H1 (cell line): ENCODE results near the gene ASPRV1. TPM values are rescaled to one million over a fixed set of nuclear protein-coding genes. Genes with fewer than 3 reads are reported as not detected.
A peak's percentile ranks its signal among the peaks of the same experiment; 100 is the strongest.

Source experiments
- CTCF ChIA-PET: fragments of 300-600 bp; sonication (Branson Sonifier 250); formaldehyde crosslinking; loops from one replicate; lab custom pipeline; 2021; ENCODE audit not compliant: partially characterized antibody; lab: Charles Lee
- POLR2A ChIA-PET: fragments of 300-600 bp; sonication (Branson Sonifier 250); formaldehyde crosslinking; loops from one replicate; lab custom pipeline; 2021; ENCODE audit warnings: inconsistent platforms; ENCODE audit not compliant: partially characterized antibody; lab: Charles Lee
- DNase-seq, 2 experiments: peaks; one replicate each; pipeline versions ENCODE4 v3.0.0 to v3.0.0-alpha.2; 2010 to 2022; ENCODE audit warnings: low spot score in 2 of 2, low read depth in 1 of 2, mixed read lengths in 1 of 2
- FAIRE-seq: peaks from 2 replicates; lab custom pipeline; 2011; peaks lifted over from hg19 to GRCh38; lab: Jason Lieb, UNC
- H2AFZ ChIP-seq: 2 replicates; pipeline ENCODE4 v1.8.1; 2012; ENCODE audit warnings: low read length, inconsistent platforms
- H2AK5ac ChIP-seq: 2 replicates; pipeline ENCODE4 v1.6.1; 2013; ENCODE audit warnings: low read depth, low read length
- H2BK120ac ChIP-seq: replicated peaks from 2 replicates; pipeline ENCODE3; 2013; ENCODE audit warnings: low read depth, low read length, inconsistent platforms
- H2BK12ac ChIP-seq: 2 replicates; pipeline ENCODE4 v1.6.1; 2013; ENCODE audit warnings: low read depth, low read length
- H2BK15ac ChIP-seq: 2 replicates; pipeline ENCODE4 v1.6.1; 2013; ENCODE audit warnings: low read length
- H2BK20ac ChIP-seq: 2 replicates; pipeline ENCODE4 v1.6.1; 2013; ENCODE audit warnings: low read length
- H2BK5ac ChIP-seq: 2 replicates; pipeline ENCODE4 v1.6.1; 2013; ENCODE audit warnings: low read depth, low read length
- H3K14ac ChIP-seq: 2 replicates; pipeline ENCODE4 v1.6.1; 2013; ENCODE audit warnings: inconsistent platforms; ENCODE audit not compliant: insufficient read length
- H3K18ac ChIP-seq: 2 replicates; pipeline ENCODE4 v1.6.1; 2013; ENCODE audit warnings: low read length; ENCODE audit errors: extremely low read depth
- H3K23ac ChIP-seq: 2 replicates; pipeline ENCODE4 v1.6.1; 2013; ENCODE audit warnings: inconsistent platforms; ENCODE audit not compliant: insufficient read length
- H3K23me2 ChIP-seq: 2 replicates; pipeline ENCODE4 v1.6.1; 2013; ENCODE audit warnings: low read depth, low read length
- H3K27ac ChIP-seq: 2 replicates; pipeline ENCODE4 v1.6.1; 2011; ENCODE audit warnings: low read depth, low read length, inconsistent platforms
- H3K27me3 ChIP-seq, 4 experiments: replicated peaks in 1 of 4; 1 replicate in 1 of 4; 2 replicates in 3 of 4; pipeline versions ENCODE4 v1.6.1 to v1.8.1; 2011 to 2013; ENCODE audit warnings: low read length in 3 of 4, mild to moderate bottlenecking in 3 of 4, inconsistent platforms in 2 of 4, mixed read lengths in 2 of 4, moderate library complexity in 1 of 4; ENCODE audit not compliant: control insufficient read depth in 3 of 4, insufficient read depth in 3 of 4; ENCODE audit errors: extremely low read depth in 1 of 4
- H3K36me3 ChIP-seq, 4 experiments: 2 replicates each; pipeline versions ENCODE4 v1.6.1 to v1.8.1; 2011 to 2013; ENCODE audit warnings: mild to moderate bottlenecking in 4 of 4, low read length in 3 of 4, moderate library complexity in 2 of 4, control low read depth in 1 of 4, inconsistent platforms in 1 of 4; ENCODE audit not compliant: insufficient read depth in 4 of 4, control insufficient read depth in 2 of 4
- H3K4ac ChIP-seq: replicated peaks from 2 replicates; pipeline ENCODE3; 2013; ENCODE audit warnings: low read length, low read depth, mixed read lengths, inconsistent platforms; ENCODE audit not compliant: insufficient read length
- H3K4me1 ChIP-seq, 4 experiments: replicated peaks in 1 of 4; 1 replicate in 1 of 4; 2 replicates in 3 of 4; pipeline versions ENCODE4 v1.6.1 to v1.8.1; 2011 to 2013; ENCODE audit warnings: low read length in 3 of 4, inconsistent platforms in 2 of 4, mixed read lengths in 1 of 4; ENCODE audit not compliant: insufficient read depth in 4 of 4, control insufficient read depth in 3 of 4
- H3K4me2 ChIP-seq, 2 experiments: 2 replicates each; pipeline versions ENCODE4 v1.6.1 to v1.8.1; 2011 to 2013; ENCODE audit warnings: low read depth in 2 of 2, low read length in 2 of 2, control low read depth in 1 of 2, inconsistent platforms in 1 of 2, mild to moderate bottlenecking in 1 of 2; ENCODE audit not compliant: insufficient read depth in 1 of 2
- H3K4me3 ChIP-seq, 4 experiments: fragments of 200-600, 300-600 bp in 1 of 4; sonication (generic), shearing (Covaris generic), sonication (Bioruptor Twin) in 1 of 4; 2 replicates each; pipeline versions ENCODE4 v1.5.1 to v1.8.1; 2011 to 2016; ENCODE audit warnings: low read length in 4 of 4, low read depth in 3 of 4, control low read depth in 2 of 4, inconsistent platforms in 2 of 4, mild to moderate bottlenecking in 2 of 4, mixed read lengths in 1 of 4, moderate library complexity in 1 of 4; ENCODE audit not compliant: insufficient read depth in 2 of 4; ENCODE audit errors: extremely low read depth in 1 of 4
- H3K56ac ChIP-seq: replicated peaks from 2 replicates; pipeline ENCODE3; 2013; ENCODE audit warnings: low read depth, mild to moderate bottlenecking, mixed read lengths, low read length, inconsistent platforms; ENCODE audit not compliant: insufficient read length
- H3K79me1 ChIP-seq: 2 replicates; pipeline ENCODE4 v1.6.1; 2013; ENCODE audit warnings: low read depth, low read length, control low read depth
- H3K79me2 ChIP-seq, 2 experiments: 2 replicates each; pipeline versions ENCODE4 v1.6.1 to v1.8.1; 2012 to 2013; ENCODE audit warnings: low read length in 2 of 2, mild to moderate bottlenecking in 2 of 2, inconsistent platforms in 1 of 2; ENCODE audit not compliant: insufficient read depth in 2 of 2, control insufficient read depth in 1 of 2
- H3K9ac ChIP-seq, 4 experiments: replicated peaks in 1 of 4; 1 replicate in 1 of 4; 2 replicates in 3 of 4; pipeline versions ENCODE4 v1.6.1 to v1.8.1; 2011 to 2013; ENCODE audit warnings: low read depth in 3 of 4, low read length in 3 of 4, control low read depth in 2 of 4, mild to moderate bottlenecking in 2 of 4, moderate library complexity in 2 of 4, inconsistent platforms in 1 of 4; ENCODE audit errors: extremely low read depth in 1 of 4
- H3K9me3 ChIP-seq, 2 experiments: 2 replicates each; pipeline versions ENCODE4 v1.6.1 to v1.8.1; 2012 to 2013; ENCODE audit warnings: mild to moderate bottlenecking in 2 of 2, moderate library complexity in 2 of 2, control low read depth in 1 of 2, inconsistent platforms in 1 of 2, low read depth in 1 of 2, low read length in 1 of 2, mixed read lengths in 1 of 2; ENCODE audit not compliant: insufficient read depth in 2 of 2
- H4K20me1 ChIP-seq, 2 experiments: replicated peaks in 1 of 2; 2 replicates each; pipeline versions ENCODE3 to v1.8.1; 2011 to 2013; ENCODE audit warnings: inconsistent platforms in 2 of 2, low read length in 2 of 2, mild to moderate bottlenecking in 1 of 2; ENCODE audit not compliant: insufficient read depth in 2 of 2, control insufficient read depth in 1 of 2
- H4K5ac ChIP-seq: 2 replicates; pipeline ENCODE4 v1.6.1; 2013; ENCODE audit warnings: low read length, low read depth, mixed read lengths, inconsistent platforms; ENCODE audit not compliant: insufficient read length
- H4K8ac ChIP-seq: 2 replicates; pipeline ENCODE4 v1.8.0; 2013; ENCODE audit warnings: mild to moderate bottlenecking, moderate library complexity, low read length, inconsistent platforms; ENCODE audit not compliant: insufficient read depth; ENCODE audit errors: extremely low read depth
- H4K91ac ChIP-seq: replicated peaks from 2 replicates; pipeline ENCODE3; 2013; ENCODE audit warnings: low read length, mixed read lengths, inconsistent platforms; ENCODE audit not compliant: insufficient read length
- ATF3 ChIP-seq: IDR thresholded peaks from 2 replicates; pipeline ENCODE4 v1.6.1; 2011; ENCODE audit warnings: low read depth, mild to moderate bottlenecking, low read length; ENCODE audit not compliant: insufficient read depth
- BCL11A ChIP-seq, 2 experiments: IDR thresholded peaks; one replicate each; pipeline ENCODE4 v1.6.1; 2011; ENCODE audit warnings: low read depth in 2 of 2, low read length in 2 of 2, mild to moderate bottlenecking in 2 of 2
- E2F6 ChIP-seq: IDR thresholded peaks from 2 replicates; pipeline ENCODE4 v1.6.1; 2012; ENCODE audit warnings: inconsistent platforms
- GABPA ChIP-seq: IDR thresholded peaks from 2 replicates; pipeline ENCODE4 v1.6.1; 2011; ENCODE audit warnings: mild to moderate bottlenecking, low read length, moderate library complexity, borderline replicate concordance; ENCODE audit not compliant: insufficient read depth
- MAFK ChIP-seq: IDR thresholded peaks from 2 replicates; pipeline ENCODE4 v1.6.1; 2012; ENCODE audit warnings: low read depth, mild to moderate bottlenecking, improper control_type of control experiment, low read length
- NRF1 ChIP-seq: IDR thresholded peaks from 2 replicates; pipeline ENCODE4 v1.6.1; 2011; ENCODE audit warnings: mild to moderate bottlenecking, low read depth, low read length, improper control_type of control experiment
- PHF8 ChIP-seq: fragments of 200-600 bp; sonication (generic); conservative IDR thresholded peaks from 2 replicates; pipeline ENCODE4 v1.7.1; 2012; ENCODE audit warnings: low read depth, mild to moderate bottlenecking, inconsistent platforms, low read length, moderate library complexity
- POLR2A ChIP-seq, 2 experiments: IDR thresholded peaks; 1 replicate in 1 of 2; 2 replicates in 1 of 2; pipeline ENCODE4 v1.6.1; 2011; ENCODE audit warnings: low read depth in 2 of 2, low read length in 2 of 2, mild to moderate bottlenecking in 2 of 2; ENCODE audit errors: control extremely low read depth in 1 of 2
- POU5F1 ChIP-seq: IDR thresholded peaks from 2 replicates; pipeline ENCODE4 v1.6.1; 2011; ENCODE audit warnings: low read depth, mild to moderate bottlenecking, low read length, moderate library complexity
- RBBP5 ChIP-seq: IDR thresholded peaks from 2 replicates; pipeline ENCODE4 v1.7.1; 2012; ENCODE audit warnings: low read depth, mild to moderate bottlenecking, inconsistent platforms, low read length, moderate library complexity, borderline replicate concordance
- RFX5 ChIP-seq: IDR thresholded peaks from 2 replicates; pipeline ENCODE4 v1.6.1; 2011; ENCODE audit warnings: low read depth, low read length, improper control_type of control experiment, borderline replicate concordance
- SP1 ChIP-seq: IDR thresholded peaks from 2 replicates; pipeline ENCODE4 v1.6.1; 2011; ENCODE audit warnings: low read depth, low read length
- SP2 ChIP-seq: IDR thresholded peaks from 2 replicates; pipeline ENCODE4 v1.6.1; 2012; ENCODE audit warnings: mild to moderate bottlenecking, low read length, inconsistent platforms
- SP4 ChIP-seq: IDR thresholded peaks from 2 replicates; pipeline ENCODE4 v1.6.1; 2012; ENCODE audit warnings: low read length, inconsistent platforms
- WGBS, 2 experiments: shearing (Covaris generic) in 1 of 2; methylation state at CpG; one replicate each; pipeline versions ENCODE4 v1.1.6 to v1.1.7; 2013 to 2015; ENCODE audit warnings: low lambda C conversion rate in 2 of 2, mixed read lengths in 2 of 2, inconsistent platforms in 1 of 2, low coverage in 1 of 2, missing lambda C conversion rate in 1 of 2; ENCODE audit not compliant: insufficient replicate concordance in 2 of 2, insufficient coverage in 1 of 2, insufficient read length in 1 of 2; ENCODE audit errors: extremely low coverage in 1 of 2, missing lambda C conversion rate in 1 of 2; 5-methylcytosine and 5-hydroxymethylcytosine counted together
- polyA plus RNA-seq, 7 experiments: library from polyadenylated mRNA; depleted of rRNA in 3 of 7; stranded (reverse) in 5 of 7; unstranded in 2 of 7; fragments of >200 nt in 5 of 7; fragments of 200-250 nt in 2 of 7; gene quantifications; 1 replicate in 5 of 7; 2 replicates in 1 of 7; 4 replicates in 1 of 7; pipeline versions ENCODE4 v1.2.1 to v1.2.3, GENCODE V29; 2011 to 2013; ENCODE audit warnings: missing spikeins in 2 of 7, mixed read lengths in 2 of 7
- total RNA-seq: library from RNA; stranded (reverse); fragmentation: NEBNext Ultra II Directional; extraction: Animal tissue kit (Norgen Biotek cat#: 25700); gene quantifications from 2 replicates; pipeline ENCODE4 v1.2.1, GENCODE V29; 2021

ASPRV1 gene
- total and polyA plus RNA-seq, 2 of the 8 experiments (the other 6 are each of a cell fraction or from before 2014, with no cell fraction given): 0.59 to 0.95 TPM

GRCh38 chr2:69945441-69945840 is 16.0 kb downstream of the ASPRV1 start:
- H3K4me2 ChIP-seq: no peak overlapping the region
- TF ChIP-seq SP2: no peak
- no peak for TF ChIP-seq SP4
- TF ChIP-seq RBBP5: no peak
- no peak for TF ChIP-seq BCL11A (IDR thresholded peaks at IDR 0.05; ENCODE audit: low read depth in 2 of 2, low read length in 2 of 2)
- TF ChIP-seq NRF1: no peak
- TF ChIP-seq ATF3: no peak
- TF ChIP-seq POLR2A (IDR thresholded peaks at IDR 0.05; ENCODE audit: control extremely low read depth in 1 of 2, low read depth in 2 of 2, low read length in 2 of 2): no peak
- no peak for TF ChIP-seq POU5F1
- TF ChIP-seq PHF8: no peak
- no peak for TF ChIP-seq RFX5
- TF ChIP-seq GABPA: no peak
- no peak for TF ChIP-seq MAFK
- no peak for TF ChIP-seq E2F6
- no peak for TF ChIP-seq SP1

More at GRCh38 chr2:69945441-69945840, 16.0 kb downstream of the ASPRV1 start:
- H3K23ac ChIP-seq: no peak overlapping the region
- H2AFZ ChIP-seq: no peak overlapping the region
- no peaks in the 10 kb centered on the region for H3K36me3 ChIP-seq
- ChIA-PET POLR2A (interaction anchor here (0.9 kb wide), 1 partner anchor 31 kb away, joined by 3 read pairs; no protein-coding TSS in a partner anchor), CTCF (interaction anchor here (0.6 to 2.7 kb wide), 8 partner anchors 9 to 1685 kb away, joined by 3 to 10 read pairs (median 4); partner anchors contain the start of gene MXD1)
- no peaks in the 10 kb centered on the region for H3K9me3 ChIP-seq
- H4K5ac ChIP-seq: no peak overlapping the region
- H2BK20ac ChIP-seq: no peak overlapping the region
- no peaks in the 10 kb centered on the region for H3K23me2 ChIP-seq
- H4K20me1 ChIP-seq: no peaks in the 10 kb centered on the region
- H2BK15ac ChIP-seq: 0 out of 2 replicates have a peak overlapping the region, but pooled peaks have one; percentile 29
- H4K8ac ChIP-seq: no peak overlapping the region
- H3K56ac ChIP-seq: no peak overlapping the region
- no peak overlapping the region for H4K91ac ChIP-seq
- H3K4me3 ChIP-seq: no peak overlapping the region
- H3K14ac ChIP-seq: no peak overlapping the region
- peaks cover 0 to 3% (median 0%) of the 10 kb centered on the region in 4 experiments; a peak in 1 of 7 replicates for H3K4me1 ChIP-seq
- no peaks in the 10 kb centered on the region for H3K79me1 ChIP-seq
- 94% methylated on average over 8 of the region's 8 CpGs; no CpG with 5 or more reads in 1 of the 2 experiments for WGBS, 2 experiments
- no peak overlapping the region for H3K18ac ChIP-seq
- DNase-seq: no peak
- H3K27me3 ChIP-seq: no peaks in the 10 kb centered on the region; a peak in 1 of 7 replicates
- H2BK5ac ChIP-seq: no peak overlapping the region
- no peak overlapping the region for H2BK120ac ChIP-seq
- no peaks in the 10 kb centered on the region for H3K79me2 ChIP-seq
- no peak for FAIRE-seq
- no peak overlapping the region for H3K9ac ChIP-seq
- no peak overlapping the region for H3K4ac ChIP-seq
- 0 out of 2 replicates have a peak overlapping the region, but pooled peaks have one; percentile 13 for H2AK5ac ChIP-seq
- H3K27ac ChIP-seq: no peak overlapping the region
- no peak overlapping the region for H2BK12ac ChIP-seq
